H9 (cell line): ENCODE data around the gene TMEM252. TPM values are rescaled to one million over a fixed set of nuclear protein-coding genes. Genes with fewer than 3 reads are reported as not detected.

ENCODE experiments used
- DNase-seq: peaks from one replicate; pipeline ENCODE4 v3.0.0-alpha.2; 2017
- H2AFZ ChIP-seq: one replicate; pipeline ENCODE4 v1.6.1; 2013; ENCODE audit warnings: mild to moderate bottlenecking, low read length, control low read depth, moderate library complexity
- H2AK5ac ChIP-seq: 2 replicates; pipeline ENCODE4 v1.6.1; 2013; ENCODE audit warnings: low read length, control low read depth, mixed read lengths; ENCODE audit not compliant: insufficient read length
- H2BK120ac ChIP-seq: one replicate; pipeline ENCODE4 v1.6.1; 2013; ENCODE audit warnings: low read depth, mild to moderate bottlenecking, low read length, control low read depth, inconsistent platforms; ENCODE audit not compliant: poor library complexity, severe bottlenecking
- H2BK12ac ChIP-seq: 2 replicates; pipeline ENCODE4 v1.6.1; 2013; ENCODE audit warnings: low read length, control low read depth, mixed read lengths, low read depth; ENCODE audit not compliant: insufficient read length
- H2BK15ac ChIP-seq: 2 replicates; pipeline ENCODE4 v1.6.1; 2013; ENCODE audit warnings: low read depth, low read length, control low read depth
- H2BK20ac ChIP-seq: one replicate; pipeline ENCODE4 v1.6.1; 2013; ENCODE audit warnings: low read depth, mild to moderate bottlenecking, low read length, control low read depth, inconsistent platforms; ENCODE audit not compliant: poor library complexity, severe bottlenecking
- H2BK5ac ChIP-seq: 2 replicates; pipeline ENCODE4 v1.6.1; 2013; ENCODE audit warnings: low read length, control low read depth, mixed read lengths; ENCODE audit not compliant: insufficient read length
- H3K14ac ChIP-seq: 2 replicates; pipeline ENCODE4 v1.6.1; 2013; ENCODE audit warnings: low read length, control low read depth; ENCODE audit not compliant: insufficient read depth
- H3K18ac ChIP-seq: 2 replicates; pipeline ENCODE4 v1.6.1; 2013; ENCODE audit warnings: low read depth, mild to moderate bottlenecking, mixed read lengths, low read length, control low read depth; ENCODE audit not compliant: insufficient read length
- H3K23ac ChIP-seq: 2 replicates; pipeline ENCODE4 v1.6.1; 2013; ENCODE audit warnings: low read length, control low read depth, mixed read lengths, low read depth; ENCODE audit not compliant: insufficient read length
- H3K23me2 ChIP-seq: 2 replicates; pipeline ENCODE4 v1.6.1; 2013; ENCODE audit warnings: low read depth, mild to moderate bottlenecking, mixed read lengths, low read length, control low read depth; ENCODE audit not compliant: insufficient read length, poor library complexity, severe bottlenecking
- H3K27ac ChIP-seq: 2 replicates; pipeline ENCODE4 v1.5.1; 2013; ENCODE audit warnings: low read length, control low read depth, mixed read lengths, low read depth; ENCODE audit not compliant: insufficient read length
- H3K27me3 ChIP-seq: 2 replicates; pipeline ENCODE4 v1.6.1; 2013; ENCODE audit warnings: low read length, control low read depth, inconsistent platforms; ENCODE audit not compliant: insufficient read depth
- H3K4ac ChIP-seq: 2 replicates; pipeline ENCODE4 v1.6.1; 2013; ENCODE audit warnings: low read depth, mild to moderate bottlenecking, control low read depth, inconsistent platforms, low read length, moderate library complexity
- H3K4me1 ChIP-seq: 2 replicates; pipeline ENCODE4 v1.6.1; 2013; ENCODE audit warnings: low read length, control low read depth, inconsistent platforms; ENCODE audit not compliant: insufficient read depth
- H3K4me2 ChIP-seq: 2 replicates; pipeline ENCODE4 v1.6.1; 2013; ENCODE audit warnings: low read length, control low read depth, mixed read lengths; ENCODE audit not compliant: insufficient read length, insufficient read depth
- H3K56ac ChIP-seq: 2 replicates; pipeline ENCODE4 v1.6.1; 2013; ENCODE audit warnings: low read depth, mild to moderate bottlenecking, mixed read lengths, low read length, control low read depth; ENCODE audit not compliant: insufficient read length
- H3K79me1 ChIP-seq: 2 replicates; pipeline ENCODE4 v1.6.1; 2013; ENCODE audit warnings: low read depth, mild to moderate bottlenecking, moderate library complexity, low read length, control low read depth, inconsistent platforms; ENCODE audit not compliant: insufficient read depth, poor library complexity, severe bottlenecking
- H3K79me2 ChIP-seq: 2 replicates; pipeline ENCODE4 v1.6.1; 2013; ENCODE audit warnings: low read length, control low read depth, inconsistent platforms; ENCODE audit not compliant: insufficient read depth
- H3K9ac ChIP-seq: 2 replicates; pipeline ENCODE4 v1.6.1; 2013; ENCODE audit warnings: low read length, control low read depth, mixed read lengths; ENCODE audit not compliant: insufficient read length; ENCODE audit errors: extremely low read depth
- H3K9me3 ChIP-seq: one replicate; pipeline ENCODE4 v1.6.1; 2013; ENCODE audit warnings: low read depth, low read length, inconsistent platforms; ENCODE audit not compliant: control insufficient read depth
- H3T11ph ChIP-seq: one replicate; pipeline ENCODE4 v1.6.1; 2013; ENCODE audit warnings: mild to moderate bottlenecking, low read length, control low read depth, inconsistent platforms
- H4K20me1 ChIP-seq: one replicate; pipeline ENCODE4 v1.6.1; 2013; ENCODE audit not compliant: control insufficient read depth, insufficient read length, insufficient read depth
- H4K5ac ChIP-seq: 2 replicates; pipeline ENCODE4 v1.6.1; 2013; ENCODE audit warnings: low read depth, mild to moderate bottlenecking, mixed read lengths, low read length, control low read depth; ENCODE audit not compliant: insufficient read length
- H4K8ac ChIP-seq: replicated peaks from 2 replicates; pipeline ENCODE4 v1.6.1; 2013; ENCODE audit warnings: low read length, control low read depth, mixed read lengths, low read depth; ENCODE audit not compliant: insufficient read length
- H4K91ac ChIP-seq: 2 replicates; pipeline ENCODE4 v1.6.1; 2013; ENCODE audit warnings: low read depth, mild to moderate bottlenecking, moderate library complexity, mixed read lengths, low read length, control low read depth; ENCODE audit not compliant: insufficient read length
- H3K27ac Mint-ChIP-seq, 3 experiments: 2 replicates in 2 of 3; 3 replicates in 1 of 3; pipeline ENCODE4 v1.8.0; 2020 to 2021; ENCODE audit warnings: mixed read lengths in 3 of 3, mild to moderate bottlenecking in 1 of 3, moderate library complexity in 1 of 3
- H3K27me3 Mint-ChIP-seq: 2 replicates; pipeline ENCODE4 v1.8.0; 2021; ENCODE audit warnings: low read depth, mild to moderate bottlenecking, moderate library complexity, mixed read lengths
- H3K36me3 Mint-ChIP-seq, 3 experiments: 2 replicates in 2 of 3; 3 replicates in 1 of 3; pipeline ENCODE4 v1.8.0; 2020 to 2021; ENCODE audit warnings: low read depth in 3 of 3, mixed read lengths in 3 of 3; ENCODE audit not compliant: insufficient read depth in 1 of 3
- H3K4me1 Mint-ChIP-seq, 2 experiments: 2 replicates each; pipeline ENCODE4 v1.8.0; 2020; ENCODE audit warnings: mixed read lengths in 2 of 2
- H3K4me3 Mint-ChIP-seq, 2 experiments: 2 replicates in 1 of 2; 3 replicates in 1 of 2; pipeline ENCODE4 v1.8.0; 2020 to 2021; ENCODE audit warnings: mild to moderate bottlenecking in 2 of 2, mixed read lengths in 2 of 2, moderate library complexity in 1 of 2
- H3K9me3 Mint-ChIP-seq, 2 experiments: 2 replicates in 1 of 2; 3 replicates in 1 of 2; pipeline ENCODE4 v1.8.0; 2020; ENCODE audit warnings: mild to moderate bottlenecking in 2 of 2, mixed read lengths in 2 of 2, moderate library complexity in 1 of 2
- WGBS: extraction: QIAGEN DNeasy Blood & Tissue Kit; methylation state at CpG from one replicate; pipeline ENCODE4 v1.1.7; 2013; ENCODE audit warnings: missing lambda C conversion rate, low lambda C conversion rate, mixed read lengths; ENCODE audit not compliant: insufficient read length; ENCODE audit errors: extremely low coverage; 5-methylcytosine and 5-hydroxymethylcytosine counted together
- long read RNA-seq: library from polyadenylated mRNA; unstranded; transcript quantifications from one replicate; pipeline ENCODE4 v2.0.0, GENCODE V29; 2020
- total RNA-seq: library from RNA; stranded (reverse); gene quantifications from 2 replicates; pipeline ENCODE4 v1.2.1, GENCODE V29; 2021
- TF ChIP-seq, protein P1 (sequence below): fragments of 200-600 bp; sonication (generic); conservative IDR thresholded peaks from 3 replicates; pipeline ENCODE4 v1.8.0; 2021; ENCODE audit warnings: antibody characterized with exemption, mild to moderate bottlenecking

The TMEM252 gene, protein sequence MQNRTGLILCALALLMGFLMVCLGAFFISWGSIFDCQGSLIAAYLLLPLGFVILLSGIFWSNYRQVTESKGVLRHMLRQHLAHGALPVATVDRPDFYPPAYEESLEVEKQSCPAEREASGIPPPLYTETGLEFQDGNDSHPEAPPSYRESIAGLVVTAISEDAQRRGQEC
- total RNA-seq: not detected in 2 replicates
- long read RNA-seq: 0 reads

DNA sequence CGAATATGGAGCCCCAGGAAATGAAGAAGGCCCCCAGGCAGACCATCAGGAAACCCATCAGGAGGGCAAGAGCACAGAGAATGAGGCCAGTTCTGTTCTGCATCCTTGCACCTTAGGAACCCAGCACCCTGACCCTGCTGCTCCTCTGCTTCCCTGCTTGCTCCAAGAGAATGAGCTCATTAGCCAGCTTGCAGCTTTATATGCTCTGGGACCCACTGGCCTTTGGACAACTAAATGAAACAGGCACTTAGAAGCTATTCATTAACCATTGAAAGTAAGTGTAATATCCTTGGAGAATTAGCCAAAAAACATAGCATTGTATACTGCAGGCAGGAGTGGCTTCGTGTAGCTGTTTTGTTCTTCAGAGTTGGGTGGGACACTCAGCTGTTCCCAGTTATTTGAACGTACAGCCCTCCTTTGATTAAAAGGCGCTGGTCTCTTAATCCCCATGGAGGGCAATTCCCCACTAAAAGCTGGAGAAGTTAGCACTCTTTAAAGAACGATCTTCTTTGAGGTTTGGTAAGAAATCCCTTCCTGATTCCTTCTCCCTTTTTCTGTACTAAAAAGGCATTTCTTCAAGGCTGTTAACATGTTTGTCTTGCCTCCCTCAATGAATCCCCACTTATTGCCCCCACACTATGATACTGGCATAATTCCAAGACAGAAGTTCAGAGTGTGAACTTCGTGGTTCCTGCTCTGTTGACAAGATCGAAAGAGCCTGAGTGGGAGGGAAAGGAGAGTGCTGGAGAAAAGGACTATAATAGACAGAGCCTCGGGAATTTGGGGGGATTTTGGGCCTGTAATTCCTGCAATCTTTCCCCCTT, at the start of gene TMEM252:
TSS of gene TMEM252 (minus strand) at position 172 of the 824 bp plus-strand sequence. CDS start at position 103, 69 bp downstream.
- H3K79me2 ChIP-seq: no peaks in the 10 kb centered on the region
- no peak for DNase-seq
- H2BK120ac ChIP-seq: no peak within 1 kb of the TSS
- H3K27ac ChIP-seq: no peak within 1 kb of the TSS
- no peaks in the 10 kb centered on the region for H3K4me1 ChIP-seq
- H3K4ac ChIP-seq: no peak within 1 kb of the TSS
- peaks cover 90% of the 10 kb centered on the region for H3K27me3 Mint-ChIP-seq
- no peak within 1 kb of the TSS for H3K56ac ChIP-seq
- no peak within 1 kb of the TSS for H3K4me3 Mint-ChIP-seq
- no peak within 1 kb of the TSS for H2AK5ac ChIP-seq
- H3K27me3 ChIP-seq: no peaks in the 10 kb centered on the region; the same call in 1 of the 2 replicates
- H3K4me1 Mint-ChIP-seq: no peaks in the 10 kb centered on the region
- no peak within 1 kb of the TSS for H2BK5ac ChIP-seq
- H4K8ac ChIP-seq: no peak within 1 kb of the TSS
- no peak within 1 kb of the TSS for H2BK12ac ChIP-seq
- no peaks in the 10 kb centered on the region for H4K20me1 ChIP-seq
- H3K9me3 Mint-ChIP-seq: no peaks in the 10 kb centered on the region; a peak in 1 of 5 replicates
- H3K14ac ChIP-seq: no peak within 1 kb of the TSS
- H4K91ac ChIP-seq: no peak within 1 kb of the TSS
- H4K5ac ChIP-seq: no peak within 1 kb of the TSS
- no peaks in the 10 kb centered on the region for H3K23me2 ChIP-seq
- H3K4me2 ChIP-seq: no peak within 1 kb of the TSS
- no peak within 1 kb of the TSS for H3K9ac ChIP-seq
- WGBS: no CpG with 5 or more reads among the region's 8 CpGs
- H2BK20ac ChIP-seq: no peak within 1 kb of the TSS
- no peak within 1 kb of the TSS for H3K18ac ChIP-seq
- no peak within 1 kb of the TSS for H2BK15ac ChIP-seq
- no peak within 1 kb of the TSS for H2AFZ ChIP-seq
- no peaks in the 10 kb centered on the region for H3K36me3 Mint-ChIP-seq
- no peak within 1 kb of the TSS for H3K27ac Mint-ChIP-seq
- TF ChIP-seq, protein P1, sequence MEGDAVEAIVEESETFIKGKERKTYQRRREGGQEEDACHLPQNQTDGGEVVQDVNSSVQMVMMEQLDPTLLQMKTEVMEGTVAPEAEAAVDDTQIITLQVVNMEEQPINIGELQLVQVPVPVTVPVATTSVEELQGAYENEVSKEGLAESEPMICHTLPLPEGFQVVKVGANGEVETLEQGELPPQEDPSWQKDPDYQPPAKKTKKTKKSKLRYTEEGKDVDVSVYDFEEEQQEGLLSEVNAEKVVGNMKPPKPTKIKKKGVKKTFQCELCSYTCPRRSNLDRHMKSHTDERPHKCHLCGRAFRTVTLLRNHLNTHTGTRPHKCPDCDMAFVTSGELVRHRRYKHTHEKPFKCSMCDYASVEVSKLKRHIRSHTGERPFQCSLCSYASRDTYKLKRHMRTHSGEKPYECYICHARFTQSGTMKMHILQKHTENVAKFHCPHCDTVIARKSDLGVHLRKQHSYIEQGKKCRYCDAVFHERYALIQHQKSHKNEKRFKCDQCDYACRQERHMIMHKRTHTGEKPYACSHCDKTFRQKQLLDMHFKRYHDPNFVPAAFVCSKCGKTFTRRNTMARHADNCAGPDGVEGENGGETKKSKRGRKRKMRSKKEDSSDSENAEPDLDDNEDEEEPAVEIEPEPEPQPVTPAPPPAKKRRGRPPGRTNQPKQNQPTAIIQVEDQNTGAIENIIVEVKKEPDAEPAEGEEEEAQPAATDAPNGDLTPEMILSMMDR: no peak
- no peak within 1 kb of the TSS for H3T11ph ChIP-seq
- H3K9me3 ChIP-seq: no peaks in the 10 kb centered on the region
- H3K79me1 ChIP-seq: no peaks in the 10 kb centered on the region
- no peak within 1 kb of the TSS for H3K23ac ChIP-seq
